B cell (primary cell): ENCODE results near the gene GCSH.

Source experiments
- EZH2 ChIP-seq: IDR thresholded peaks from 2 replicates; pipeline ENCODE4 v1.6.1; 2012; ENCODE audit warnings: borderline replicate concordance, low read depth, mild to moderate bottlenecking, moderate library complexity, low read length; ENCODE audit not compliant: insufficient read depth, poor library complexity, severe bottlenecking
- TF ChIP-seq, protein P1 (sequence below): fragments of 200-600 bp; IDR thresholded peaks from one replicate; pipeline ENCODE4 v1.8.0; 2022; ENCODE audit warnings: antibody characterized with exemption, mild to moderate bottlenecking

DNA sequence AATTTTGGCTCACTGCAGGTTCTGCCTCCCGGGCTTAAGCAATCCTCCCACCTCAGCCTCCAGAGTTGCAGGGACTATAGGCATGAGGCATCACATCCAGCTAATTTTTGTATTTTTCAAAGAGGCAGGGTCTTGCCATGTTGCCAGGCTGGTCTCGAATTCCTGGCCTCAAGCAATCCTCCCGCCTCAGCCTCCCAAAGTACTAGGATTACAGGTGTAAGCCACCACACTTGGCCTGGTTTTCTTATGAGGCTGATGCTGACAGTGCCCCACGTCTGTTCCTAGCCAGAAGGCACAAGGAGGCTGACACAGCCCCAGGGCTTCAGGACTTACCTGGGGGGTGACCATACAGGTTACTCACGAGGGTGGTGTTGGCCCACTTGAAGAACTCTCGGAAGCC, 33.9 kb upstream of the GCSH start:
- TF ChIP-seq, protein P1, sequence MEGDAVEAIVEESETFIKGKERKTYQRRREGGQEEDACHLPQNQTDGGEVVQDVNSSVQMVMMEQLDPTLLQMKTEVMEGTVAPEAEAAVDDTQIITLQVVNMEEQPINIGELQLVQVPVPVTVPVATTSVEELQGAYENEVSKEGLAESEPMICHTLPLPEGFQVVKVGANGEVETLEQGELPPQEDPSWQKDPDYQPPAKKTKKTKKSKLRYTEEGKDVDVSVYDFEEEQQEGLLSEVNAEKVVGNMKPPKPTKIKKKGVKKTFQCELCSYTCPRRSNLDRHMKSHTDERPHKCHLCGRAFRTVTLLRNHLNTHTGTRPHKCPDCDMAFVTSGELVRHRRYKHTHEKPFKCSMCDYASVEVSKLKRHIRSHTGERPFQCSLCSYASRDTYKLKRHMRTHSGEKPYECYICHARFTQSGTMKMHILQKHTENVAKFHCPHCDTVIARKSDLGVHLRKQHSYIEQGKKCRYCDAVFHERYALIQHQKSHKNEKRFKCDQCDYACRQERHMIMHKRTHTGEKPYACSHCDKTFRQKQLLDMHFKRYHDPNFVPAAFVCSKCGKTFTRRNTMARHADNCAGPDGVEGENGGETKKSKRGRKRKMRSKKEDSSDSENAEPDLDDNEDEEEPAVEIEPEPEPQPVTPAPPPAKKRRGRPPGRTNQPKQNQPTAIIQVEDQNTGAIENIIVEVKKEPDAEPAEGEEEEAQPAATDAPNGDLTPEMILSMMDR = no peak
- no peak for TF ChIP-seq EZH2
